NT2/D1 (cell line): ENCODE results near the gene TECR.

ENCODE experiments used
- SUZ12 ChIP-seq: IDR thresholded peaks from 2 replicates; pipeline ENCODE4 v1.6.1; 2011; ENCODE audit not compliant: insufficient read length, insufficient read depth; ENCODE audit errors: extremely low read depth
- ZNF274 ChIP-seq: IDR thresholded peaks from 2 replicates; pipeline ENCODE4 v1.6.1; 2011; ENCODE audit warnings: mild to moderate bottlenecking, low read depth, low read length

DNA sequence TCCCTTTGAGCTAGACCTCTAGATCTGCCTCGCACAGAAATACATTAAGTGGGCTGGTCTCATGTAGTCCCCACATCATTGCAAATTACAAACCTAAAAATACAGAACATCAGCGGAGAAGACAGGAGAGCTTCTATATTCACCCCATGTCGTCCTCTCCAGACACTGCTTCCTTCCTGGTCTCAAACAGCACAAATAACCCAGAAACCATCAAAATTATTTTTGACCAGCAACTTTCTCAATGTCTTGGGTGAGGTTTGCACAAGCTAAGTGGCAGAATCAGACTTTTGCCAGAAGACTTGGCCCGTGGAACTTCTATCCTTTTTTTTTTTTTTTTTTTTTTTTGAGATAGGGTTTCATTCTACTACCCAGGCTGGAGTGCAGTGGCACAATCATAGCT lies 81.7 kb downstream of the TECR start:
- TF ChIP-seq SUZ12 (no peak), ZNF274 (no peak)
